Right lobe of liver (tissue), 6 donors: Measurements from ENCODE around the gene ASPG. TPM values are rescaled to one million over a fixed set of nuclear protein-coding genes. Genes with fewer than 3 reads are reported as not detected.
A peak's percentile ranks its signal among the peaks of the same experiment; 100 is the strongest.

Source experiments
- ATAC-seq, 4 donors: fragments of 200-7000 bp; cut with Tn5 transposase; one replicate each; pipeline ENCODE4 v1.9.1; 2020; ENCODE audit warnings: mild to moderate bottlenecking in 4 of 4, moderate library complexity in 4 of 4
- DNase-seq, 3 donors: peaks; one replicate each; pipeline ENCODE4 v3.0.0-alpha.2; 2020
- H3K27ac ChIP-seq, 3 donors: fragments of 200-600 bp; one replicate each; pipeline ENCODE4 v1.8.0; 2022
- H3K27me3 ChIP-seq, 2 donors: fragments of 200-600 bp; one replicate each; pipeline ENCODE4 v1.8.0; 2022
- H3K36me3 ChIP-seq, 4 donors: fragments of 200-600 bp; sonication (generic) in 1 of 4; one replicate each; pipeline versions ENCODE4 v1.5.1 to v1.8.0; 2017 to 2022; ENCODE audit warnings: control low read depth in 1 of 4
- H3K4me1 ChIP-seq, 4 donors: fragments of 200-600 bp; sonication (generic) in 1 of 4; one replicate each; pipeline versions ENCODE4 v1.5.1 to v1.8.0; 2017 to 2022; ENCODE audit warnings: control low read depth in 1 of 4
- H3K4me3 ChIP-seq, 3 donors: fragments of 200-600 bp; one replicate each; pipeline ENCODE4 v1.8.0; 2022
- H3K9me3 ChIP-seq, 4 donors: fragments of 200-600 bp; sonication (generic) in 1 of 4; one replicate each; pipeline versions ENCODE4 v1.5.1 to v1.8.0; 2017 to 2022; ENCODE audit warnings: control low read depth in 1 of 4
- POLR2A ChIP-seq: fragments of 450-650 bp; IDR thresholded peaks from one replicate; pipeline ENCODE4 v1.6.1; 2017; ENCODE audit warnings: antibody characterized with exemption, mild to moderate bottlenecking
- WGBS: methylation state at CpG from one replicate; pipeline ENCODE4 v1.1.6; 2018; ENCODE audit warnings: low coverage, low lambda C conversion rate; ENCODE audit not compliant: insufficient coverage; ENCODE audit errors: missing lambda C conversion rate; 5-methylcytosine and 5-hydroxymethylcytosine counted together
- intact Hi-C, 2 donors: fragments of 100-400 bp; cut with DNase I; formaldehyde crosslinking; loops; one replicate each; pipeline versions ENCODE4 v1.11.2 to v1.14.1; 2022
- total RNA-seq, 6 experiments: library from RNA; depleted of rRNA in 2 of 6; stranded (reverse); fragments of >200 nt in 2 of 6; fragmentation: NEBNext Ultra II Directional in 3 of 6; extraction: Animal tissue kit (Norgen Biotek cat#: 25700) in 3 of 6; gene quantifications; one replicate each; pipeline versions ENCODE4 v1.1.0 to v1.2.4, GENCODE V29; 2016 to 2023
- TF ChIP-seq, protein P1 (sequence below), 4 donors: fragments of 200-600 bp in 3 of 4; fragments of 450-650 bp in 1 of 4; IDR thresholded peaks; one replicate each; pipeline versions ENCODE4 v1.5.1 to v1.8.0; 2016 to 2022; ENCODE audit warnings: antibody characterized with exemption in 4 of 4, mild to moderate bottlenecking in 2 of 4
- donor health status: DM: no; HTN: yes; CAD: no.
- donor health status: DM: no; HTN: no; CAD: no.
- donor health status: DM: no; HTN: no; CAD: no.
- donor health status: DM: no; HTN: yes; CAD: no.
- donor health status: DM: no; HTN: yes; CAD: no.

ASPG gene
- total RNA-seq, 6 experiments from 2014 or later = 37.3 to 232 (median 110) TPM

- TF ChIP-seq, protein P1, sequence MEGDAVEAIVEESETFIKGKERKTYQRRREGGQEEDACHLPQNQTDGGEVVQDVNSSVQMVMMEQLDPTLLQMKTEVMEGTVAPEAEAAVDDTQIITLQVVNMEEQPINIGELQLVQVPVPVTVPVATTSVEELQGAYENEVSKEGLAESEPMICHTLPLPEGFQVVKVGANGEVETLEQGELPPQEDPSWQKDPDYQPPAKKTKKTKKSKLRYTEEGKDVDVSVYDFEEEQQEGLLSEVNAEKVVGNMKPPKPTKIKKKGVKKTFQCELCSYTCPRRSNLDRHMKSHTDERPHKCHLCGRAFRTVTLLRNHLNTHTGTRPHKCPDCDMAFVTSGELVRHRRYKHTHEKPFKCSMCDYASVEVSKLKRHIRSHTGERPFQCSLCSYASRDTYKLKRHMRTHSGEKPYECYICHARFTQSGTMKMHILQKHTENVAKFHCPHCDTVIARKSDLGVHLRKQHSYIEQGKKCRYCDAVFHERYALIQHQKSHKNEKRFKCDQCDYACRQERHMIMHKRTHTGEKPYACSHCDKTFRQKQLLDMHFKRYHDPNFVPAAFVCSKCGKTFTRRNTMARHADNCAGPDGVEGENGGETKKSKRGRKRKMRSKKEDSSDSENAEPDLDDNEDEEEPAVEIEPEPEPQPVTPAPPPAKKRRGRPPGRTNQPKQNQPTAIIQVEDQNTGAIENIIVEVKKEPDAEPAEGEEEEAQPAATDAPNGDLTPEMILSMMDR (IDR thresholded peaks at IDR 0.05) = no peak
- no peak for TF ChIP-seq POLR2A
- Histone ChIP-seq H3K27me3 (no peaks in the 10 kb centered on the region), H3K4me1 (peaks cover 0 to 23% (median 5%) of the 10 kb centered on the region in 4 donors), H3K27ac (no peak overlapping the region), H3K4me3 (no peak overlapping the region), H3K9me3 (no peaks in the 10 kb centered on the region), H3K36me3 (no peaks in the 10 kb centered on the region)
- DNase-seq = peak in 1 of 3 donors; percentile 52
- ATAC-seq = no peak
- intact Hi-C loops = loop anchor here in 1 of 2 donors (5.0 kb wide), 1 partner anchor 50 kb away; no protein-coding TSS in a partner anchor
- WGBS = 100% methylated on average over 6 of the region's 15 CpGs
Observed at GRCh38 chr14:104081951-104082464, 3.5 kb upstream of the ASPG start.

- intact Hi-C loops = loop anchor here in 1 of 2 donors (5.0 kb wide), 1 partner anchor 49 kb away; no protein-coding TSS in a partner anchor
- DNase-seq = peak; percentile 67 to 85 (median 83)
- peak; percentile 11 to 43 (median 23) for ATAC-seq
- Histone ChIP-seq H3K27me3 (no peaks in the 10 kb centered on the region), H3K9me3 (no peaks in the 10 kb centered on the region), H3K4me3 (no peak overlapping the region), H3K4me1 (peaks cover 0 to 31% (median 8%) of the 10 kb centered on the region in 4 donors), H3K36me3 (no peaks in the 10 kb centered on the region), H3K27ac (no peak overlapping the region)
- TF ChIP-seq, protein P1 (IDR thresholded peaks at IDR 0.05) = no peak
- TF ChIP-seq POLR2A = no peak
- 35% methylated on average over 7 of the region's 12 CpGs for WGBS
Observed at GRCh38 chr14:104082807-104083206, 2.7 kb upstream of the ASPG start.

GRCh38 chr14:104084251-104085002 lies 1.1 kb upstream of the ASPG start:
- intact Hi-C loops = loop anchor here in 1 of 2 donors (5.0 kb wide), 1 partner anchor 48 kb away; no protein-coding TSS in a partner anchor
- no peaks in the 10 kb centered on the region for H3K36me3 ChIP-seq
- 63% methylated on average over 10 of the region's 16 CpGs for WGBS
- DNase-seq (peak in 1 of 3 donors; percentile 19), ATAC-seq (no peak)
- no peaks in the 10 kb centered on the region for H3K27me3 ChIP-seq
- H3K27ac ChIP-seq = peak overlapping the region in 1 of 3 donors; percentile 57
- peaks cover 0 to 43% (median 13%) of the 10 kb centered on the region in 4 donors for H3K4me1 ChIP-seq
- no peak overlapping the region for H3K4me3 ChIP-seq
- no peak for TF ChIP-seq POLR2A
- TF ChIP-seq, protein P1 (IDR thresholded peaks at IDR 0.05) = no peak
- no peaks in the 10 kb centered on the region for H3K9me3 ChIP-seq

- H3K4me1 ChIP-seq = peaks cover 0 to 56% (median 20%) of the 10 kb centered on the region in 4 donors
- DNase-seq (peak in 1 of 3 donors; percentile 18), ATAC-seq (no peak)
- no peak for TF ChIP-seq POLR2A
- TF ChIP-seq, protein P1 (IDR thresholded peaks at IDR 0.05) = no peak
- H3K27me3 ChIP-seq = no peaks in the 10 kb centered on the region
- intact Hi-C loops = no loop called here
- H3K36me3 ChIP-seq = no peaks in the 10 kb centered on the region
- peak overlapping the region; percentile 70 to 99 (median 89) for H3K27ac ChIP-seq
- no peaks in the 10 kb centered on the region for H3K9me3 ChIP-seq
- no CpG with 5 or more reads among the region's 29 CpGs for WGBS
- peak overlapping the region; percentile 50 to 92 (median 70) for H3K4me3 ChIP-seq
Observed at GRCh38 chr14:104085889-104086201, 345 bp downstream of the ASPG start.
